Measurements from ENCODE around the gene KRTDAP. TPM values are rescaled to one million over a fixed set of nuclear protein-coding genes. Genes with fewer than 3 reads are reported as not detected.

The KRTDAP gene
- total RNA-seq, 1 experiment from 2014 or later = 1.7 TPM

GRCh38 chr19:35534803-35535480, 44.7 kb upstream of the KRTDAP start:
- no peak for ATAC-seq
- H3K27me3 Mint-ChIP-seq (ENCODE audit: low read depth) = peaks cover 27% of the 10 kb centered on the region
- ChIA-PET POLR2A (interaction anchor here (1.1 kb wide), 1 partner anchor 24 kb away, joined by 4 read pairs; no protein-coding TSS in a partner anchor), CTCF (interaction anchor here (0.6 to 2.1 kb wide), 6 partner anchors 11 to 70 kb away, joined by 3 to 10 read pairs (median 4); no protein-coding TSS in a partner anchor)
- H3K36me3 Mint-ChIP-seq = peaks cover under 1% of the 10 kb centered on the region; the same call in 1 of the 2 replicates
- H3K27ac Mint-ChIP-seq = no peak overlapping the region
- H3K9me3 Mint-ChIP-seq = no peaks in the 10 kb centered on the region
- TF ChIP-seq SMAD3 (CRISPR knock-in tag; IDR thresholded peaks at IDR 0.05; ENCODE audit: borderline replicate concordance) (no peak), PRDM15 (CRISPR knock-in tag; IDR thresholded peaks at IDR 0.05) (no peak), ZNF281 (CRISPR knock-in tag; IDR thresholded peaks at IDR 0.05) (no peak), JUN (CRISPR knock-in tag; IDR thresholded peaks at IDR 0.05) (no peak), AR (CRISPR knock-in tag; IDR thresholded peaks at IDR 0.05) (no peak)
- no peak for DNase-seq (ENCODE audit: low spot score)
- H3K4me3 Mint-ChIP-seq = no peak overlapping the region
- H3K4me1 Mint-ChIP-seq = peaks cover 27% of the 10 kb centered on the region

DNA sequence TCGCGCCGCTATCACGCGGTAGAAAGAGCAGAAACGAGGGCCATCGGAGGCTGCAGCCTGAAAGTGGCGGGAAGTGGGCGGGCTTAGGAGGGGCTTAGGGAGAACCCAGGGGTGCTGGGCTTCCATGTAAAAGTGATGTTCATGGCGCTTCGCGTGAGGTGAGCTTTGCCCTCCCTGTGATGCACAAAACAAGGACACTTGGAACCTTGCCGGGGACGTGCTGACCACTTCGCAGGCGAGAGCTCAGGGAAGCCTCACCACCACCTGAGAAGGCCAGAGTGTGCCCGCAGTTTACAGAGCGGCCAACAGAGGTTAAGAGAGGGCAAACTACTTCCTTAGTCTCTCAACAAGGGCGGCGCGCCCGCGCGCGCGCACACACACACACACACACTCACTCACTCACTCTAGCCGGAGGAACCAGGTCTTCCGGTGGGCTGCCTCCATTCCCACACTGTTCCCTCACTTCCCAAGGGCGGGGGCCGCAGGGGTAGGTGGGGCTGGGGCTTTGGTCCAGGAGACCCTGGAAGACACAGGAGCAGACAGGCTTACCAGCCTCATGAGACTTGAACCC, 43.6 kb upstream of the KRTDAP start:
- DNase-seq (ENCODE audit: low spot score) (peak; percentile 65), ATAC-seq (peak; percentile 76)
- H3K36me3 Mint-ChIP-seq = no peaks in the 10 kb centered on the region
- 0 out of 2 replicates have a peak, but pooled peaks have one; percentile 25 for TF ChIP-seq USF2 (CRISPR knock-in tag; IDR thresholded peaks at IDR 0.05)
- TF ChIP-seq, protein P1, sequence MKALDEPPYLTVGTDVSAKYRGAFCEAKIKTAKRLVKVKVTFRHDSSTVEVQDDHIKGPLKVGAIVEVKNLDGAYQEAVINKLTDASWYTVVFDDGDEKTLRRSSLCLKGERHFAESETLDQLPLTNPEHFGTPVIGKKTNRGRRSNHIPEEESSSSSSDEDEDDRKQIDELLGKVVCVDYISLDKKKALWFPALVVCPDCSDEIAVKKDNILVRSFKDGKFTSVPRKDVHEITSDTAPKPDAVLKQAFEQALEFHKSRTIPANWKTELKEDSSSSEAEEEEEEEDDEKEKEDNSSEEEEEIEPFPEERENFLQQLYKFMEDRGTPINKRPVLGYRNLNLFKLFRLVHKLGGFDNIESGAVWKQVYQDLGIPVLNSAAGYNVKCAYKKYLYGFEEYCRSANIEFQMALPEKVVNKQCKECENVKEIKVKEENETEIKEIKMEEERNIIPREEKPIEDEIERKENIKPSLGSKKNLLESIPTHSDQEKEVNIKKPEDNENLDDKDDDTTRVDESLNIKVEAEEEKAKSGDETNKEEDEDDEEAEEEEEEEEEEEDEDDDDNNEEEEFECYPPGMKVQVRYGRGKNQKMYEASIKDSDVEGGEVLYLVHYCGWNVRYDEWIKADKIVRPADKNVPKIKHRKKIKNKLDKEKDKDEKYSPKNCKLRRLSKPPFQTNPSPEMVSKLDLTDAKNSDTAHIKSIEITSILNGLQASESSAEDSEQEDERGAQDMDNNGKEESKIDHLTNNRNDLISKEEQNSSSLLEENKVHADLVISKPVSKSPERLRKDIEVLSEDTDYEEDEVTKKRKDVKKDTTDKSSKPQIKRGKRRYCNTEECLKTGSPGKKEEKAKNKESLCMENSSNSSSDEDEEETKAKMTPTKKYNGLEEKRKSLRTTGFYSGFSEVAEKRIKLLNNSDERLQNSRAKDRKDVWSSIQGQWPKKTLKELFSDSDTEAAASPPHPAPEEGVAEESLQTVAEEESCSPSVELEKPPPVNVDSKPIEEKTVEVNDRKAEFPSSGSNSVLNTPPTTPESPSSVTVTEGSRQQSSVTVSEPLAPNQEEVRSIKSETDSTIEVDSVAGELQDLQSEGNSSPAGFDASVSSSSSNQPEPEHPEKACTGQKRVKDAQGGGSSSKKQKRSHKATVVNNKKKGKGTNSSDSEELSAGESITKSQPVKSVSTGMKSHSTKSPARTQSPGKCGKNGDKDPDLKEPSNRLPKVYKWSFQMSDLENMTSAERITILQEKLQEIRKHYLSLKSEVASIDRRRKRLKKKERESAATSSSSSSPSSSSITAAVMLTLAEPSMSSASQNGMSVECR (CRISPR knock-in tag; IDR thresholded peaks at IDR 0.05; ENCODE audit: borderline replicate concordance) = no peak
- peaks cover 30% of the 10 kb centered on the region for H3K27me3 Mint-ChIP-seq (ENCODE audit: low read depth)
- H3K27ac Mint-ChIP-seq = 0 out of 2 replicates have a peak overlapping the region, but pooled peaks have one; percentile 25
- no peaks in the 10 kb centered on the region for H3K9me3 Mint-ChIP-seq
- peak overlapping the region; percentile 57 for H3K4me3 Mint-ChIP-seq
- POLR2A ChIA-PET = interaction anchor here (0.6 to 0.9 kb wide), 2 partner anchors 19 to 39 kb away, joined by 3 to 4 read pairs; no protein-coding TSS in a partner anchor
- CTCF ChIA-PET = interaction anchor here (1.0 to 2.1 kb wide), 3 partner anchors 10 to 24 kb away, joined by 4 to 10 read pairs (median 4); no protein-coding TSS in a partner anchor
- peaks cover 27% of the 10 kb centered on the region for H3K4me1 Mint-ChIP-seq
